Loucy (cell line): Measurements from ENCODE around the gene RNPEPL1.

Experiments used
- CTCF ChIP-seq: fragments of 200-600 bp; sonication (generic); conservative IDR thresholded peaks from 2 replicates; pipeline ENCODE4 v1.5.1; 2014; ENCODE audit warnings: mild to moderate bottlenecking, antibody characterized with exemption, low read length
- EZH2phosphoT487 ChIP-seq: fragments of 200-600 bp; IDR thresholded peaks from 2 replicates; pipeline ENCODE4 v1.6.1; 2018; ENCODE audit warnings: antibody characterized with exemption, mild to moderate bottlenecking, moderate library complexity, borderline replicate concordance

DNA sequence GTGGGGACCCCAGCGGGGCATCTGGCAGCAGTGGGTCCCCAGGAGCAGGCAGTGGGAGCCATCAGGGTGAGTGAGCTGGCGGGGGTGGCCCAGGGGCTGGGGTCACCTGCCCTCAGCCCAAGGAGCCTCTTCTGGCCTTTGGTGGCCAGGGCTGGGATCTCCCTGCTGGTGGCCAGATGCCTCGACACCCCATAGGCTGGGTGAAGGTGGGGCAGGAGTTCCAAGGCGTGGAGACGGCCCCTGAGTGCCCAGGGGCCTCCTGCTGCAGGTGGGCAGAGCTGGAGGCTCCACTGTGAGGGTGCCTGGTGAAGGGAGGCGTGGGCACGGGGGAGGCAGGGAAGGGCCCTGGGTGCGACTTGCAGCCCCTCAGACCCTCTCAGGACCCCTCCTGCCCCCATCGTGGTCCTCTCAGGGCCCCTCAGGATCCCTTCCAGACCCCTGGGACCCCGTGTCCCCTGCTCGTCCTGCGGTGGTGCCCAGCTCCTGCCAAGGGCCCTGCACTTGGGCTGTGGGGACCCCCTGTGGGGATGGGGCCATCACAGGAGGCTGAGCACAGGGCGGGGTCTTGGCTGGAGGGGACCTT lies 52.0 kb downstream of the RNPEPL1 start:
- TF ChIP-seq CTCF (no peak), EZH2phosphoT487 (no peak)
